ENCODE measurements around the gene ABCC1. TPM values are rescaled to one million over a fixed set of nuclear protein-coding genes. Genes with fewer than 3 reads are reported as not detected.
"Not testable (repeated sequence)": the region's sequence is repeated elsewhere in the genome, so short reads cannot be mapped to it uniquely, and the experiment has no call there.

ABCC1 gene
- total RNA-seq = 16.6 TPM
- long read RNA-seq, full-length matches to known transcripts = 2 of 20 reads
- long read RNA-seq, partial matches to known transcripts = 12 of 20 reads
- long read RNA-seq, other reads (novel, unspliced or antisense) = 6 of 20 reads

GRCh38 chr16:15949210-15950160, at the start of gene ABCC1:
Gene ABCC1 (plus strand): TSS chr16:15949616. CDS start chr16:15949752, 136 bp downstream.
- intact Hi-C loops (cut with DNase I) = loop anchor here (1.0 to 5.0 kb wide), 2 partner anchors 62 to 73 kb away; partner anchors contain the start of gene CEP20
- no peak for DNase-seq (ENCODE audit: low spot score)

DNA sequence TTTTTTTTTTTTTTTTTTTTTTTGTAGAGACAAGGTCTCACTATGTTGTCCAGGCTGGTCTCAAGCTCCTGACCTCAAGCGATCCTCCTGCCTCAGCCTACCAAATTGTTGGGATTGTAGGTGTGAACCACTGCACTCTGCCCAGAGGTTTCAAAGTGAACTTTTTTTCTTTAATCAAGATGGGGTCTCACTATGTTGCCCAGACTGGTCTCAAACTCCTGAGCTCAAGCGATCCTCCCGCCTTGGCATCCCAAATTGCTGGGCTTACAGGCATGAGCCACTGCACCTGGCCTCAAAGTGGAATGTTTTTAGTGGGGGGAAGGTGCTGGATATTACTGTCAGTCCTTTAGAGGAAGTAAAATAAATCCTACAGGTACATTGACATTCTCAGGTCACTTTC, 49.1 kb upstream of the ABCC1 start:
- DNase-seq (ENCODE audit: low spot score) = no peak
- intact Hi-C loops (cut with DNase I) = no loop called here

GRCh38 chr16:15900901-15901500, 48.4 kb upstream of the ABCC1 start:
- intact Hi-C loops (cut with DNase I) = no loop called here

GRCh38 chr16:15903960-15904359, 45.5 kb upstream of the ABCC1 start:
- intact Hi-C loops (cut with DNase I) = no loop called here
- no peak for DNase-seq (ENCODE audit: low spot score)

More at GRCh38 chr16:15900901-15901500, 48.4 kb upstream of the ABCC1 start:
- no peak for DNase-seq (ENCODE audit: low spot score)

- intact Hi-C loops (cut with DNase I) = no loop called here
- DNase-seq (ENCODE audit: low spot score) = no peak
Observed at GRCh38 chr16:15906439-15906838, 43.0 kb upstream of the ABCC1 start.

- intact Hi-C loops (cut with DNase I) = no loop called here
- no peak for DNase-seq (ENCODE audit: low spot score)
Observed at GRCh38 chr16:15907863-15908478, 41.4 kb upstream of the ABCC1 start.

- intact Hi-C loops (cut with DNase I) = no loop called here
- no peak for DNase-seq (ENCODE audit: low spot score)
Observed at GRCh38 chr16:15911198-15911597, 38.2 kb upstream of the ABCC1 start.

GRCh38 chr16:15913046-15913698, 36.2 kb upstream of the ABCC1 start:
- DNase-seq (ENCODE audit: low spot score) = no peak
- intact Hi-C loops (cut with DNase I) = no loop called here

- intact Hi-C loops (cut with DNase I) = no loop called here
- no peak for DNase-seq (ENCODE audit: low spot score)
Observed at GRCh38 chr16:15915555-15916081, 33.8 kb upstream of the ABCC1 start.

DNA sequence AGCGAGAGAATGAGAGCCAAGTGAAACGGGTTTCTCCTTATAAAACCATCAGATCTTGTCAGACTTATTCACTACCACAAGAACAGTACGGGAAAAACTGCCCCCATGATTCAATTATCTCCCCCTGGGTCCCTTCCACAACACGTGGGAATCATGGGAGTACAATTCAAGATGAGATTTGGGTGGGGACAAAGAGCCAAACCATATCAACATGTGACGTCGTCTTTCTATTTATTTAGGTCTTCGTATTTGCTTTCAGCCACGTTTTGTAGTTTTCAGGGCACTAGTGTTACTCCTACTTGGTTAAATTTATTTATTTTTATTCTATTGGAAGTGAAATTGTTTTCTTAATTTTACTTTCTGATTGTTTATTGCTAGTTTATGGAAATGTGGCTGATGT, 33.1 kb upstream of the ABCC1 start:
- no peak for DNase-seq (ENCODE audit: low spot score)
- intact Hi-C loops (cut with DNase I) = no loop called here

GRCh38 chr16:15918314-15918713, 31.1 kb upstream of the ABCC1 start:
- intact Hi-C loops (cut with DNase I); DNase-seq (ENCODE audit: low spot score): not testable (repeated sequence)

DNA sequence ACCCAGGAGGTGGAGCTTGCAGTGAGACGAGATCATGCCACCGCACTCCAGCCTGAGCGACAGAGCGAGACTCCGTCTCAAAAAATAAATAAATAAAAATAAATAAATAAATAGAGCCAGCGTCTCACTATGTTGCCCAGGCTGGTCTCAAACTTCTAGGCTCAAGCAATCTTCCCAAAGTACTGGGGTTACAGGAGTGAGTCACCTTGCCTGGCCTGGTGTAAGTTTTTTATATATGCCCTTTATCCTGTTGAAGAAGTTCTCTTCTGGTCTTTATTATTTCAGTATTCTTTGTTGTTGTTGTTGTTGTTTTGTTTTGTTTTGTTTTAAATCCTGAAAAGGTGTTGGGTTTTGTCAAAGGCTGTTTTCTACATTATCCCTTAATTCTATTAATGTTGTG, 30.1 kb upstream of the ABCC1 start:
- intact Hi-C loops (cut with DNase I) = no loop called here

GRCh38 chr16:15924996-15925395, 24.4 kb upstream of the ABCC1 start:
- no peak for DNase-seq (ENCODE audit: low spot score)
- intact Hi-C loops (cut with DNase I) = no loop called here

More for the DNA sequence above, 30.1 kb upstream of the ABCC1 start:
- no peak for DNase-seq (ENCODE audit: low spot score)

DNA sequence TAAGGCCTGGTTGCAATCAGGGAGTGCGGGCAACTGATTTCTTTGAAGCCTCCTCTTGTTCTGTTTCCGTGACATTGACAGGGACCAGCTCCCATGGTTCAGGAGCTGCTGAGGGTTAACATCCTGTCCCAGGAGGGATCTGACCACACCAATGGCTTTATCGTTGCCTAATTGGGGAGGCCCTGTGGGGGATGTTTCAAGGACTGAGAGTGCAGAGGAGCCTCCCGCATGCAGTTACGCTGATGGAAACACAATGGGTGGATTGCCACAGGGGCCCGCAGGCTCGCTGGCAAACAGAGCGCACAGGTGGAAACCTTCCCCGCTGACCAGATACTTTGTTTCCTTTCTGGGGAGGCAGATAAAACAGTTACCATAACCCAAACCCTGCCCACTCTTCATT, 23.8 kb upstream of the ABCC1 start:
- intact Hi-C loops (cut with DNase I) = no loop called here
- no peak for DNase-seq (ENCODE audit: low spot score)

- intact Hi-C loops (cut with DNase I) = no loop called here
- no peak for DNase-seq (ENCODE audit: low spot score)
Observed at GRCh38 chr16:15928261-15929104, 20.9 kb upstream of the ABCC1 start.

DNA sequence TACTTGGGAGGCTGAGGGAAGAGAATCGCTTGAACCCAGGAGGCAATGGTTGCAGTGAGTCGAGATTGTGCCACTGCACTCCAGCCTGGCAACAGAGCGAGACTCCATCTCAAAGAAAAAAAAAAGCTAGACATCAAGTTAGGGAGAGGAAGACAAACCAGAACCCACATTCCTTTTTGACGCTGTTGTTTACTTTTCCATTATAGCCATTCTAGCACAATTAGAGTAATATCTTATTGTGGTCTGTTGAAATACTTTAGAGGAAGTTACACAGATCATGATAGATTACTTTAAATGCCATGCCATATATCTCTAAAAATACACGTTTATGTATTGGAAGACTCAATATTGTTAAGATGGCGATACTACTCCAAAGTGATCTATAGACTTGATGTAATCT, 16.5 kb upstream of the ABCC1 start:
- DNase-seq (ENCODE audit: low spot score) = no peak
- intact Hi-C loops (cut with DNase I) = no loop called here

DNA sequence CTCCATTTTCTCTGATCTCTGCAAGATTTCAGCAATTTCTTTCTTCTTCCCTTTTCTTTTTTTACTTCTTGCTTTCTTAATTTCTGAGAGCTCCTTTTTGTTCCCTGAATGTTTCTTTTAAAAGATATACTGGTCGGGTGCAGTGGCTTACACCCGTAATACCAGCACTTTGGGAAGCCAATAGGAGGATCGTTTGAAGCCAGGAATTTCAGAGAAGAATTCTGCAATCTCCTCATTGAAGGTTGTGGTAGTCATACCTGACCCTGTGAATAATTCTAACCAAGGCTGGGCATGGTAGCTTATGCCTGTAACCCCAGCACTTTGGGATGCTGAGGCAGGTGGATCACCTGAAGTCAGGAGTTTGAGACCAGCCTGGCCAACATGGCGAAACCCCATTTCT, 15.6 kb upstream of the ABCC1 start:
- intact Hi-C loops (cut with DNase I) = no loop called here
- no peak for DNase-seq (ENCODE audit: low spot score)

DNA sequence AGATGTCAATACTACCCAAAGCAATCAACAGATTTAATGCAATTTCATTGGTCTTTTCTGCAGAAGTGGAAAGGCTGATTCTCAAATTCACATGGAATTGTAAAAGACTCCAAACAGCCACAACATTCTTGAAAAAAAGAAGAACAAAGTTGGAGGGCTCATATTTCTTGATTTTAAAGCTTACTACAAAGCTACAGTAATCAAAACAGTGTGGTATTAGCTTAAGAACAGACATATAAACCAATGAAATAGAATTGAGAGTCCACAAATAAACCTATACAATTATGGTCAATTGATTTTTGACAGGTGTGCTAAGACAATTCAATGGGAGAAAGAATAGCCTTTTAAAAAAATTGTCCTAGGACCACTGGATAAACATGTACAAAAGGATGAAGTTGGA, 14.4 kb upstream of the ABCC1 start:
- intact Hi-C loops (cut with DNase I) = no loop called here
- DNase-seq (ENCODE audit: low spot score) = no peak

GRCh38 chr16:15936809-15937208, 12.6 kb upstream of the ABCC1 start:
- DNase-seq (ENCODE audit: low spot score); intact Hi-C loops (cut with DNase I): not testable (repeated sequence)

Data from cardiac septum (tissue), 1 donor.